HCT116 (cell line): ENCODE measurements around the gene NRP1. TPM values are rescaled to one million over a fixed set of nuclear protein-coding genes. Genes with fewer than 3 reads are reported as not detected.

Source experiments
- ATAC-seq: fragments of 200-7000 bp; cut with Tn5 transposase; 2 replicates; pipeline ENCODE4 v1.9.1; 2020; ENCODE audit warnings: mild to moderate bottlenecking, moderate library complexity
- BruUV-seq: library from RNA; stranded (reverse); fragments of 400-500 nt; replicated peaks from 2 replicates; lab custom pipeline; 2021; lab: Mats Ljungman, UMichigan
- CTCF ChIA-PET: fragments of 300-600 bp; sonication (Branson Sonifier 250); formaldehyde crosslinking; loops from one replicate; lab custom pipeline; 2021; ENCODE audit warnings: antibody characterized with exemption; lab: Charles Lee
- POLR2A ChIA-PET: fragments of 300-600, 350-600 bp; sonication (Branson Sonifier 250); formaldehyde crosslinking; loops from one replicate; lab custom pipeline; 2021; ENCODE audit warnings: antibody characterized with exemption; lab: Charles Lee
- RAD21 ChIA-PET, 2 experiments: fragments of 300-600 bp; sonication (Branson Sonifier 250); formaldehyde crosslinking; loops; one replicate each; lab custom pipeline; 2023; ENCODE audit warnings: low total read pairs in 2 of 2; ENCODE audit not compliant: uncharacterized antibody in 2 of 2, unreplicated experiment in 2 of 2, low non-redundant PET in 1 of 2; lab: Charles Lee
- DNase-seq: peaks from one replicate; pipeline ENCODE4 v3.0.0-alpha.2; 2010; ENCODE audit warnings: low read depth, low spot score
- H2AFZ ChIP-seq: fragments of 200-600 bp; shearing (Covaris generic), sonication (generic); 2 replicates; pipeline ENCODE4 v1.6.1; 2017; ENCODE audit warnings: low read depth, mixed run types, mixed read lengths, antibody characterized with exemption, low read length; ENCODE audit not compliant: poor library complexity, severe bottlenecking
- H3K27ac ChIP-seq: 2 replicates; pipeline ENCODE4 v1.5.1; 2012; ENCODE audit warnings: low read depth, low read length
- H3K27me3 ChIP-seq: fragments of 200-600 bp; sonication (generic); 2 replicates; pipeline ENCODE4 v1.6.1; 2016; ENCODE audit warnings: mixed run types, low read length, mixed read lengths; ENCODE audit not compliant: insufficient read depth
- H3K36me3 ChIP-seq, 2 experiments: fragments of 200-500 bp in 1 of 2; fragments of 200-600 bp in 1 of 2; sonication (Bioruptor generic) in 1 of 2; sonication (generic) in 1 of 2; 2 replicates each; pipeline versions ENCODE4 v1.5.1 to v1.6.1; 2014 to 2016; ENCODE audit warnings: low read length in 2 of 2, inconsistent platforms in 1 of 2, mixed read lengths in 1 of 2, mixed run types in 1 of 2; ENCODE audit not compliant: insufficient read depth in 2 of 2, control insufficient read depth in 1 of 2
- H3K4me1 ChIP-seq, 2 experiments: fragments of 200-600 bp in 1 of 2; sonication (generic) in 1 of 2; 2 replicates each; pipeline versions ENCODE4 v1.5.1 to v1.6.1; 2012 to 2017; ENCODE audit warnings: low read length in 2 of 2, inconsistent platforms in 1 of 2, mild to moderate bottlenecking in 1 of 2, mixed read lengths in 1 of 2, mixed run types in 1 of 2, moderate library complexity in 1 of 2; ENCODE audit not compliant: insufficient read depth in 2 of 2, control insufficient read depth in 1 of 2
- H3K4me2 ChIP-seq: fragments of 200-600 bp; sonication (generic); 2 replicates; pipeline ENCODE4 v1.6.1; 2017; ENCODE audit warnings: mixed run types, low read length, mixed read lengths
- H3K4me3 ChIP-seq, 2 experiments: fragments of 200-600 bp in 1 of 2; sonication (generic) in 1 of 2; replicated peaks in 1 of 2; 2 replicates each; pipeline ENCODE4 v1.5.1; 2011 to 2016; ENCODE audit warnings: low read length in 2 of 2, control low read depth in 1 of 2, low read depth in 1 of 2, mild to moderate bottlenecking in 1 of 2, mixed read lengths in 1 of 2, mixed run types in 1 of 2
- H3K79me2 ChIP-seq: fragments of 200-600 bp; sonication (generic); 2 replicates; pipeline ENCODE4 v1.6.1; 2017; ENCODE audit warnings: mild to moderate bottlenecking, mixed run types, low read length, moderate library complexity, mixed read lengths; ENCODE audit not compliant: insufficient read depth
- H3K9ac ChIP-seq: fragments of 200-600 bp; sonication (generic); 2 replicates; pipeline ENCODE4 v1.6.1; 2016; ENCODE audit warnings: low read length, mixed read lengths
- H3K9me2 ChIP-seq: fragments of 200-600 bp; sonication (generic), shearing (Covaris generic); 2 replicates; pipeline ENCODE4 v1.6.1; 2017; ENCODE audit warnings: mixed run types, mild to moderate bottlenecking, moderate library complexity; ENCODE audit not compliant: insufficient read depth
- H3K9me3 ChIP-seq, 2 experiments: fragments of 200-500 bp in 1 of 2; fragments of 200-600 bp in 1 of 2; sonication (Bioruptor generic) in 1 of 2; sonication (generic) in 1 of 2; 2 replicates each; pipeline ENCODE4 v1.6.1; 2014 to 2017; ENCODE audit warnings: low read length in 2 of 2, mixed read lengths in 2 of 2, inconsistent platforms in 1 of 2, low read depth in 1 of 2, mild to moderate bottlenecking in 1 of 2, mixed run types in 1 of 2, moderate library complexity in 1 of 2; ENCODE audit not compliant: control insufficient read depth in 1 of 2, insufficient read depth in 1 of 2
- H4K20me1 ChIP-seq: fragments of 200-600 bp; sonication (generic), shearing (Covaris generic); 2 replicates; pipeline ENCODE4 v1.6.1; 2017; ENCODE audit warnings: mixed run types, mild to moderate bottlenecking, moderate library complexity; ENCODE audit not compliant: insufficient read depth
- CBX3 ChIP-seq: IDR thresholded peaks from 2 replicates; pipeline ENCODE4 v1.6.1; 2012; ENCODE audit warnings: low read depth
- EGR1 ChIP-seq: IDR thresholded peaks from 2 replicates; pipeline ENCODE4 v1.6.1; 2012; ENCODE audit warnings: low read depth
- ELF1 ChIP-seq: IDR thresholded peaks from 2 replicates; pipeline ENCODE4 v1.6.1; 2012; ENCODE audit warnings: low read depth, borderline replicate concordance
- EZH2 ChIP-seq: fragments of 200-600 bp; sonication (generic); IDR thresholded peaks from 2 replicates; pipeline ENCODE4 v1.6.1; 2017; ENCODE audit warnings: antibody characterized with exemption, mixed run types
- EZH2phosphoT487 ChIP-seq: fragments of 200-600 bp; IDR thresholded peaks from 2 replicates; pipeline ENCODE4 v1.6.1; 2018; ENCODE audit warnings: antibody characterized with exemption, borderline replicate concordance
- FOSL1 ChIP-seq: IDR thresholded peaks from 2 replicates; pipeline ENCODE4 v1.6.1; 2012; ENCODE audit warnings: low read depth
- JUND ChIP-seq: IDR thresholded peaks from 2 replicates; pipeline ENCODE4 v1.6.1; 2012
- RAD21 ChIP-seq: IDR thresholded peaks from 2 replicates; pipeline ENCODE4 v1.6.1; 2012; ENCODE audit warnings: low read depth, mild to moderate bottlenecking
- SIN3A ChIP-seq: IDR thresholded peaks from 2 replicates; pipeline ENCODE4 v1.6.1; 2012; ENCODE audit warnings: low read depth
- SP1 ChIP-seq: IDR thresholded peaks from 2 replicates; pipeline ENCODE4 v1.6.1; 2012; ENCODE audit warnings: low read depth
- SRF ChIP-seq: IDR thresholded peaks from 2 replicates; pipeline ENCODE4 v1.6.1; 2012; ENCODE audit warnings: low read depth
- TCF7L2 ChIP-seq: IDR thresholded peaks from 2 replicates; pipeline ENCODE4 v1.7.0; 2011; ENCODE audit warnings: borderline replicate concordance, inconsistent platforms; ENCODE audit not compliant: insufficient read depth, insufficient read length; ENCODE audit errors: extremely low read depth
- YY1 ChIP-seq: IDR thresholded peaks from 2 replicates; pipeline ENCODE4 v1.6.1; 2011; ENCODE audit warnings: low read length, low read depth, moderate library complexity, mild to moderate bottlenecking; ENCODE audit not compliant: insufficient replicate concordance; ENCODE audit errors: extremely low read depth
- ZFX ChIP-seq: fragments of 450-650 bp; IDR thresholded peaks from 2 replicates; pipeline ENCODE4 v1.6.1; 2017
- ZNF274 ChIP-seq: fragments of 200-500 bp; sonication (Bioruptor generic); IDR thresholded peaks from 2 replicates; pipeline ENCODE4 v1.6.1; 2014; ENCODE audit warnings: mild to moderate bottlenecking, low read depth, low read length, inconsistent platforms
- intact Hi-C: fragments of 100-400 bp; cut with micrococcal nuclease; formaldehyde crosslinking; loops from 2 replicates; pipeline ENCODE4 v1.10.0; 2022
- total RNA-seq: library from RNA; stranded (reverse); gene quantifications from one replicate; pipeline ENCODE4 v1.2.1, GENCODE V29; 2021; ENCODE audit not compliant: unreplicated experiment
- TF ChIP-seq, protein P1 (sequence below), 3 experiments: fragments of 200-600 bp in 1 of 3; sonication (generic) in 1 of 3; IDR thresholded peaks in 2 of 3; conservative IDR thresholded peaks in 1 of 3; 2 replicates each; pipeline ENCODE4 v1.5.1; 2012 to 2017; ENCODE audit warnings: low read depth in 2 of 3, low read length in 2 of 3, antibody characterized with exemption in 1 of 3, borderline replicate concordance in 1 of 3, control low read depth in 1 of 3, mild to moderate bottlenecking in 1 of 3, mixed read lengths in 1 of 3, mixed run types in 1 of 3, moderate library complexity in 1 of 3; ENCODE audit not compliant: insufficient read depth in 1 of 3
- TF ChIP-seq, protein P2 (sequence below): IDR thresholded peaks from 2 replicates; pipeline ENCODE4 v1.6.1; 2012
- TF ChIP-seq, protein P3 (sequence below): IDR thresholded peaks from 2 replicates; pipeline ENCODE4 v1.6.1; 2012
- TF ChIP-seq, protein P4 (sequence below): IDR thresholded peaks from 2 replicates; pipeline ENCODE4 v1.6.1; 2011; ENCODE audit warnings: mild to moderate bottlenecking, low read length, moderate library complexity; ENCODE audit not compliant: insufficient replicate concordance; ENCODE audit errors: extremely low read depth
- TF ChIP-seq, protein P5 (sequence below): IDR thresholded peaks from 2 replicates; pipeline ENCODE4 v1.6.1; 2012; ENCODE audit warnings: low read depth

The NRP1 gene
- total RNA-seq, 1 experiment from 2014 or later = 3.8 TPM

DNA sequence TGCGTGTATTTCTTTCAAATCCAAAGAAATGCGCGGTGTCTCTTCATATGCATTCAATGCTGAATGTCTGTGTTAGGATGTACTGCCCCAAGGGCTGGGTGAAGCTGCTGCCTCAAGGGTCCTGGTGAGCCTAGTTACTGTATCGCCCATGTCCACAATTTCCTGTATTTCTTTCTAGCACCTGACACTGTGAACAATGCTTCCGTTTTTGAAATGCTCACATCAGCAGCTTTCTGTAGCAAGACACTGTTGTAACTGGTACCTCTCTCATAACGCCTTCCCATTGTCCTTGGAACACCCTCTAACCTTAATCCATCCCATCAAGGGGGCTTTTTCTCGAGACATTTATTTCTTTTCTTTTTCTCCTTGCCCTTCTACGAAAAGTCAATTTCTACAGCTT lies 25.1 kb downstream of the NRP1 start:
- Histone ChIP-seq H3K4me3 (no peak overlapping the region), H4K20me1 (no peaks in the 10 kb centered on the region), H3K4me1 (no peaks in the 10 kb centered on the region), H2AFZ (no peak overlapping the region), H3K36me3 (no peaks in the 10 kb centered on the region), H3K27ac (no peak overlapping the region), H3K79me2 (no peaks in the 10 kb centered on the region), H3K9me3 (no peaks in the 10 kb centered on the region), H3K4me2 (no peak overlapping the region), H3K27me3 (no peaks in the 10 kb centered on the region), H3K9me2 (no peaks in the 10 kb centered on the region), H3K9ac (no peak overlapping the region)
- ChIA-PET CTCF (no interaction called here), RAD21 (no interaction called here), POLR2A (no interaction called here)
- ATAC-seq (no peak), DNase-seq (no peak)
- intact Hi-C loops = no loop called here
- TF ChIP-seq SIN3A (no peak), CBX3 (no peak), YY1 (no peak), RAD21 (no peak), ZFX (no peak), EGR1 (no peak), TCF7L2 (no peak), FOSL1 (no peak), EZH2phosphoT487 (no peak), JUND (no peak), ELF1 (no peak), SP1 (no peak), ZNF274 (no peak), EZH2 (no peak), SRF (no peak)
- TF ChIP-seq, protein P1, sequence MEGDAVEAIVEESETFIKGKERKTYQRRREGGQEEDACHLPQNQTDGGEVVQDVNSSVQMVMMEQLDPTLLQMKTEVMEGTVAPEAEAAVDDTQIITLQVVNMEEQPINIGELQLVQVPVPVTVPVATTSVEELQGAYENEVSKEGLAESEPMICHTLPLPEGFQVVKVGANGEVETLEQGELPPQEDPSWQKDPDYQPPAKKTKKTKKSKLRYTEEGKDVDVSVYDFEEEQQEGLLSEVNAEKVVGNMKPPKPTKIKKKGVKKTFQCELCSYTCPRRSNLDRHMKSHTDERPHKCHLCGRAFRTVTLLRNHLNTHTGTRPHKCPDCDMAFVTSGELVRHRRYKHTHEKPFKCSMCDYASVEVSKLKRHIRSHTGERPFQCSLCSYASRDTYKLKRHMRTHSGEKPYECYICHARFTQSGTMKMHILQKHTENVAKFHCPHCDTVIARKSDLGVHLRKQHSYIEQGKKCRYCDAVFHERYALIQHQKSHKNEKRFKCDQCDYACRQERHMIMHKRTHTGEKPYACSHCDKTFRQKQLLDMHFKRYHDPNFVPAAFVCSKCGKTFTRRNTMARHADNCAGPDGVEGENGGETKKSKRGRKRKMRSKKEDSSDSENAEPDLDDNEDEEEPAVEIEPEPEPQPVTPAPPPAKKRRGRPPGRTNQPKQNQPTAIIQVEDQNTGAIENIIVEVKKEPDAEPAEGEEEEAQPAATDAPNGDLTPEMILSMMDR (IDR thresholded peaks at IDR 0.05 in 2 of 3, conservative IDR thresholded peaks at IDR 0.05 in 1 of 3; ENCODE audit: borderline replicate concordance in 1 of 3, insufficient read depth in 1 of 3, low read depth in 2 of 3, low read length in 2 of 3) = no peak
- TF ChIP-seq, protein P2, sequence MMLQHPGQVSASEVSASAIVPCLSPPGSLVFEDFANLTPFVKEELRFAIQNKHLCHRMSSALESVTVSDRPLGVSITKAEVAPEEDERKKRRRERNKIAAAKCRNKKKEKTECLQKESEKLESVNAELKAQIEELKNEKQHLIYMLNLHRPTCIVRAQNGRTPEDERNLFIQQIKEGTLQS = no peak
- TF ChIP-seq, protein P3, sequence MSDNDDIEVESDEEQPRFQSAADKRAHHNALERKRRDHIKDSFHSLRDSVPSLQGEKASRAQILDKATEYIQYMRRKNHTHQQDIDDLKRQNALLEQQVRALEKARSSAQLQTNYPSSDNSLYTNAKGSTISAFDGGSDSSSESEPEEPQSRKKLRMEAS = no peak
- TF ChIP-seq, protein P4, sequence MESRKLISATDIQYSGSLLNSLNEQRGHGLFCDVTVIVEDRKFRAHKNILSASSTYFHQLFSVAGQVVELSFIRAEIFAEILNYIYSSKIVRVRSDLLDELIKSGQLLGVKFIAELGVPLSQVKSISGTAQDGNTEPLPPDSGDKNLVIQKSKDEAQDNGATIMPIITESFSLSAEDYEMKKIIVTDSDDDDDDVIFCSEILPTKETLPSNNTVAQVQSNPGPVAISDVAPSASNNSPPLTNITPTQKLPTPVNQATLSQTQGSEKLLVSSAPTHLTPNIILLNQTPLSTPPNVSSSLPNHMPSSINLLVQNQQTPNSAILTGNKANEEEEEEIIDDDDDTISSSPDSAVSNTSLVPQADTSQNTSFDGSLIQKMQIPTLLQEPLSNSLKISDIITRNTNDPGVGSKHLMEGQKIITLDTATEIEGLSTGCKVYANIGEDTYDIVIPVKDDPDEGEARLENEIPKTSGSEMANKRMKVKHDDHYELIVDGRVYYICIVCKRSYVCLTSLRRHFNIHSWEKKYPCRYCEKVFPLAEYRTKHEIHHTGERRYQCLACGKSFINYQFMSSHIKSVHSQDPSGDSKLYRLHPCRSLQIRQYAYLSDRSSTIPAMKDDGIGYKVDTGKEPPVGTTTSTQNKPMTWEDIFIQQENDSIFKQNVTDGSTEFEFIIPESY = no peak
- TF ChIP-seq, protein P5, sequence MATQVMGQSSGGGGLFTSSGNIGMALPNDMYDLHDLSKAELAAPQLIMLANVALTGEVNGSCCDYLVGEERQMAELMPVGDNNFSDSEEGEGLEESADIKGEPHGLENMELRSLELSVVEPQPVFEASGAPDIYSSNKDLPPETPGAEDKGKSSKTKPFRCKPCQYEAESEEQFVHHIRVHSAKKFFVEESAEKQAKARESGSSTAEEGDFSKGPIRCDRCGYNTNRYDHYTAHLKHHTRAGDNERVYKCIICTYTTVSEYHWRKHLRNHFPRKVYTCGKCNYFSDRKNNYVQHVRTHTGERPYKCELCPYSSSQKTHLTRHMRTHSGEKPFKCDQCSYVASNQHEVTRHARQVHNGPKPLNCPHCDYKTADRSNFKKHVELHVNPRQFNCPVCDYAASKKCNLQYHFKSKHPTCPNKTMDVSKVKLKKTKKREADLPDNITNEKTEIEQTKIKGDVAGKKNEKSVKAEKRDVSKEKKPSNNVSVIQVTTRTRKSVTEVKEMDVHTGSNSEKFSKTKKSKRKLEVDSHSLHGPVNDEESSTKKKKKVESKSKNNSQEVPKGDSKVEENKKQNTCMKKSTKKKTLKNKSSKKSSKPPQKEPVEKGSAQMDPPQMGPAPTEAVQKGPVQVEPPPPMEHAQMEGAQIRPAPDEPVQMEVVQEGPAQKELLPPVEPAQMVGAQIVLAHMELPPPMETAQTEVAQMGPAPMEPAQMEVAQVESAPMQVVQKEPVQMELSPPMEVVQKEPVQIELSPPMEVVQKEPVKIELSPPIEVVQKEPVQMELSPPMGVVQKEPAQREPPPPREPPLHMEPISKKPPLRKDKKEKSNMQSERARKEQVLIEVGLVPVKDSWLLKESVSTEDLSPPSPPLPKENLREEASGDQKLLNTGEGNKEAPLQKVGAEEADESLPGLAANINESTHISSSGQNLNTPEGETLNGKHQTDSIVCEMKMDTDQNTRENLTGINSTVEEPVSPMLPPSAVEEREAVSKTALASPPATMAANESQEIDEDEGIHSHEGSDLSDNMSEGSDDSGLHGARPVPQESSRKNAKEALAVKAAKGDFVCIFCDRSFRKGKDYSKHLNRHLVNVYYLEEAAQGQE = no peak
- BruUV-seq = no TSS peak
